ENCODE data around the gene SORT1.

Gene SORT1

GRCh38 chr1:109434484-109434883, 36.8 kb upstream of the SORT1 start:
- no peak for DNase-seq
- no peak for TF ChIP-seq CTCF (IDR thresholded peaks at IDR 0.05; ENCODE audit: low read depth, low read length)

GRCh38 chr1:109433322-109433721, 35.6 kb upstream of the SORT1 start:
- TF ChIP-seq CTCF (IDR thresholded peaks at IDR 0.05; ENCODE audit: low read depth, low read length): no peak
- H3K9me3 ChIP-seq: no peaks in the 10 kb centered on the region; the same call in 1 of the 2 replicates
- no peaks in the 10 kb centered on the region for H3K27me3 ChIP-seq
- no peak overlapping the region for H3K4me3 ChIP-seq (ENCODE audit: low read depth, low read length)
- H3K4me1 ChIP-seq: no peaks in the 10 kb centered on the region
- H3K36me3 ChIP-seq: no peaks in the 10 kb centered on the region
- DNase-seq: no peak

More at GRCh38 chr1:109434484-109434883, 36.8 kb upstream of the SORT1 start:
- H3K36me3 ChIP-seq: no peaks in the 10 kb centered on the region
- H3K4me3 ChIP-seq (ENCODE audit: low read depth, low read length): no peak overlapping the region
- peaks cover 6% of the 10 kb centered on the region; the same call in 1 of the 2 replicates for H3K4me1 ChIP-seq
- no peaks in the 10 kb centered on the region for H3K27me3 ChIP-seq
- H3K9me3 ChIP-seq: no peaks in the 10 kb centered on the region; the same call in 1 of the 2 replicates

- H3K36me3 ChIP-seq: no peaks in the 10 kb centered on the region
- H3K27me3 ChIP-seq: no peaks in the 10 kb centered on the region
- H3K4me1 ChIP-seq: no peaks in the 10 kb centered on the region
- TF ChIP-seq CTCF (IDR thresholded peaks at IDR 0.05; ENCODE audit: low read depth, low read length): no peak
- no peak for DNase-seq
- no peaks in the 10 kb centered on the region; the same call in 1 of the 2 replicates for H3K9me3 ChIP-seq
- H3K4me3 ChIP-seq (ENCODE audit: low read depth, low read length): no peak overlapping the region
Observed at GRCh38 chr1:109432336-109432735, 34.6 kb upstream of the SORT1 start.

GRCh38 chr1:109427171-109427467, 29.4 kb upstream of the SORT1 start:
- no peak for DNase-seq
- H3K27me3 ChIP-seq: no peaks in the 10 kb centered on the region
- no peak for TF ChIP-seq CTCF (IDR thresholded peaks at IDR 0.05; ENCODE audit: low read depth, low read length)

GRCh38 chr1:109426281-109427170, 28.8 kb upstream of the SORT1 start, which contains the start of gene PSMA5:
Gene PSMA5 (minus strand): TSS chr1:109426448. CDS start chr1:109426330, 118 bp downstream.
- DNase-seq: peak; percentile 97
- H3K36me3 ChIP-seq: peaks cover 3% of the 10 kb centered on the region
- TF ChIP-seq CTCF (IDR thresholded peaks at IDR 0.05; ENCODE audit: low read depth, low read length): no peak
- H3K27me3 ChIP-seq: no peaks in the 10 kb centered on the region
- H3K4me3 ChIP-seq (ENCODE audit: low read depth, low read length): peak within 1 kb of the TSS; percentile 93
- no peaks in the 10 kb centered on the region for H3K4me1 ChIP-seq
- H3K9me3 ChIP-seq: no peaks in the 10 kb centered on the region

More at GRCh38 chr1:109427171-109427467, 29.4 kb upstream of the SORT1 start:
- Histone ChIP-seq H3K9me3 (no peaks in the 10 kb centered on the region), H3K4me1 (no peaks in the 10 kb centered on the region), H3K4me3 (ENCODE audit: low read depth, low read length) (peak overlapping the region; percentile 93), H3K36me3 (peaks cover 3% of the 10 kb centered on the region)
